ENCODE results near the gene JAZF1. TPM values are rescaled to one million over a fixed set of nuclear protein-coding genes. Genes with fewer than 3 reads are reported as not detected.

The JAZF1 gene
- total RNA-seq, 1 experiment from 2014 or later, result 0.90 TPM

DNA sequence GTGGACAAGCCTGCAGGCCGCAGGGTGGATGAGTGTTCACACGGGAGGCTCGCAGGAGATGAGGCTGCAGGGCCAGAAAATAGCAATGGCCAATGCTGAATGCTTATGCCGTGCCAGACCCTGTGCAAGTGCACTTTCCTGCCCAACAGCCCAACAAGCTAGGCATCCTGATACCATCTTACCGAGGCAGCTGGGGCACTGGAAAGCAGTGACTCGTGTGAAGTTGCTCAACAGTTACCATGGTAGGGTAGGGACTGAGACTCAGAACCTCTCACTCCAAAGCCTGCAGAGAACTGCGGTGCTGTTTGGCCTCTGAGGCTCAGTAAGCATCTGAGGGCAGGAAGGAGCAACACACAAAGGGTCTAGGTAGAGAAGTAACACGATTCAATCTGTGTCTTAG, 43.7 kb downstream of the JAZF1 start:
- no peaks in the 10 kb centered on the region for H4K20me1 ChIP-seq (ENCODE audit: insufficient read depth)
- no TSS peak for BruUV-seq (replicated peaks)
- CTCF ChIA-PET, result no interaction called here
- no peaks in the 10 kb centered on the region for H3K27me3 ChIP-seq (ENCODE audit: insufficient read depth, low read depth)
- H3K4me3 ChIP-seq, result no peak overlapping the region
- no peak for TF ChIP-seq EZH2 (IDR thresholded peaks at IDR 0.05; ENCODE audit: low read depth)
- POLR2A ChIA-PET (ENCODE audit: unreplicated experiment), result no interaction called here
- peaks cover 5% of the 10 kb centered on the region; the same call in 1 of the 2 replicates for H3K9me2 ChIP-seq (ENCODE audit: insufficient read depth)
- no peak overlapping the region for H2AFZ ChIP-seq
- no peak overlapping the region for H3K27ac ChIP-seq
- no peaks in the 10 kb centered on the region for H3K36me3 ChIP-seq (ENCODE audit: low read depth)
- intact Hi-C loops (cut with micrococcal nuclease; ENCODE audit: unreplicated experiment), result no loop called here
- no peaks in the 10 kb centered on the region for H3K9me3 ChIP-seq (ENCODE audit: insufficient read depth, low read depth)
- H3K79me2 ChIP-seq (ENCODE audit: low read depth), result no peaks in the 10 kb centered on the region
- H3K4me1 ChIP-seq (replicated peaks; ENCODE audit: insufficient read depth), result no peaks in the 10 kb centered on the region
- no peaks in the 10 kb centered on the region for H3F3A ChIP-seq (ENCODE audit: insufficient read depth, low read depth)
- no peak for DNase-seq
- H3K4me2 ChIP-seq, result no peak overlapping the region

DNA sequence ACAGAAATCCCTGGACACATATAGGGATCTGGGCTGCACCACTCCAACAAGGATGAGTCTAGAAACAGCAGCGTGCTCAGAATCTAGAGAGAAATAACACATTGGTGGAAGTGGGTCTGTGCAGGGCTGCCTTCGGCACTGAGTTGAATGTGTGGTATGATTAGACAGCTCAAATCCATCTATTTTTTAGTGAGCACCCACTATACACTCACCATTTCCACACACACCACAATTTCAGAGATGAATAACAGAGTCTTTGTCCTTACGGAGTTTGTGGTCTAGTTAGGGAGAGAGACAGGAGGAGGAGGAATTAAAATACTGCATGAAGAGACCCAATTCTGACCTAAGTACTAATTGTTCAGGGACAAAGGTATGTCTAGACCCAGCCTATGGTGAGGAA, 44.2 kb downstream of the JAZF1 start:
- no peaks in the 10 kb centered on the region for H3K27me3 ChIP-seq (ENCODE audit: insufficient read depth, low read depth)
- H3K36me3 ChIP-seq (ENCODE audit: low read depth), result no peaks in the 10 kb centered on the region
- H3F3A ChIP-seq (ENCODE audit: insufficient read depth, low read depth), result no peaks in the 10 kb centered on the region
- no peak for DNase-seq
- peaks cover 5% of the 10 kb centered on the region; the same call in 1 of the 2 replicates for H3K9me2 ChIP-seq (ENCODE audit: insufficient read depth)
- CTCF ChIA-PET, result no interaction called here
- BruUV-seq (replicated peaks), result no TSS peak
- H3K4me2 ChIP-seq, result no peak overlapping the region
- H2AFZ ChIP-seq, result no peak overlapping the region
- no peaks in the 10 kb centered on the region for H3K9me3 ChIP-seq (ENCODE audit: insufficient read depth, low read depth)
- POLR2A ChIA-PET (ENCODE audit: unreplicated experiment), result no interaction called here
- no peaks in the 10 kb centered on the region for H3K79me2 ChIP-seq (ENCODE audit: low read depth)
- H3K4me3 ChIP-seq, result no peak overlapping the region
- no peaks in the 10 kb centered on the region for H4K20me1 ChIP-seq (ENCODE audit: insufficient read depth)
- no peak overlapping the region for H3K27ac ChIP-seq
- TF ChIP-seq EZH2 (IDR thresholded peaks at IDR 0.05; ENCODE audit: low read depth), result no peak
- TF ChIP-seq, protein P1, sequence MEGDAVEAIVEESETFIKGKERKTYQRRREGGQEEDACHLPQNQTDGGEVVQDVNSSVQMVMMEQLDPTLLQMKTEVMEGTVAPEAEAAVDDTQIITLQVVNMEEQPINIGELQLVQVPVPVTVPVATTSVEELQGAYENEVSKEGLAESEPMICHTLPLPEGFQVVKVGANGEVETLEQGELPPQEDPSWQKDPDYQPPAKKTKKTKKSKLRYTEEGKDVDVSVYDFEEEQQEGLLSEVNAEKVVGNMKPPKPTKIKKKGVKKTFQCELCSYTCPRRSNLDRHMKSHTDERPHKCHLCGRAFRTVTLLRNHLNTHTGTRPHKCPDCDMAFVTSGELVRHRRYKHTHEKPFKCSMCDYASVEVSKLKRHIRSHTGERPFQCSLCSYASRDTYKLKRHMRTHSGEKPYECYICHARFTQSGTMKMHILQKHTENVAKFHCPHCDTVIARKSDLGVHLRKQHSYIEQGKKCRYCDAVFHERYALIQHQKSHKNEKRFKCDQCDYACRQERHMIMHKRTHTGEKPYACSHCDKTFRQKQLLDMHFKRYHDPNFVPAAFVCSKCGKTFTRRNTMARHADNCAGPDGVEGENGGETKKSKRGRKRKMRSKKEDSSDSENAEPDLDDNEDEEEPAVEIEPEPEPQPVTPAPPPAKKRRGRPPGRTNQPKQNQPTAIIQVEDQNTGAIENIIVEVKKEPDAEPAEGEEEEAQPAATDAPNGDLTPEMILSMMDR (conservative IDR thresholded peaks at IDR 0.05), result no peak
- no peaks in the 10 kb centered on the region for H3K4me1 ChIP-seq (replicated peaks; ENCODE audit: insufficient read depth)
- intact Hi-C loops (cut with micrococcal nuclease; ENCODE audit: unreplicated experiment), result no loop called here

DNA sequence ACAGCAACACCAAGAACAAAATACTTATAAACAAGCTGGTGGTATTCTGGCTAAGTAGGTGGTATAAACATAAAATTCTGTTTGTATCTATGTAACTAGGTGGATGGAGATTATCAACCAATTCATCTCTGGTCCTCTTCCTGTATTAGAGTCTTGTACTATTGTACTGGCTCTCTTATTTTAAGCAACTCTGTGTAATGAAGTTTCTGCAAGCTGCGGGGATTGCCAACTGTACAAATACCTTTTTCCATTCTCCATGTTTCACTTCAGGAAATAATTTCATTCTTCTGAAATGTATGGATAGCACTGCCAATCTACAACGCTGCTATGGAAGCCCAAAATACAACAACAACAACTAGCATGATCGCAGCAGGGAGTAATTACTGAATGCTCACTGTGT, 44.8 kb downstream of the JAZF1 start:
- Histone ChIP-seq H4K20me1 (ENCODE audit: insufficient read depth) (no peaks in the 10 kb centered on the region), H3K9me2 (ENCODE audit: insufficient read depth) (peaks cover 6% of the 10 kb centered on the region), H3F3A (ENCODE audit: insufficient read depth, low read depth) (no peaks in the 10 kb centered on the region), H3K4me1 (replicated peaks; ENCODE audit: insufficient read depth) (no peaks in the 10 kb centered on the region), H2AFZ (no peak overlapping the region), H3K79me2 (ENCODE audit: low read depth) (no peaks in the 10 kb centered on the region), H3K36me3 (ENCODE audit: low read depth) (no peaks in the 10 kb centered on the region), H3K9me3 (ENCODE audit: insufficient read depth, low read depth) (no peaks in the 10 kb centered on the region), H3K4me2 (no peak overlapping the region), H3K27me3 (ENCODE audit: insufficient read depth, low read depth) (no peaks in the 10 kb centered on the region), H3K27ac (no peak overlapping the region), H3K4me3 (no peak overlapping the region)
- no TSS peak for BruUV-seq (replicated peaks)
- TF ChIP-seq EZH2 (IDR thresholded peaks at IDR 0.05; ENCODE audit: low read depth), result no peak
- TF ChIP-seq, protein P1 (conservative IDR thresholded peaks at IDR 0.05), result no peak
- DNase-seq, result no peak
- intact Hi-C loops (cut with micrococcal nuclease; ENCODE audit: unreplicated experiment), result no loop called here
- POLR2A ChIA-PET (ENCODE audit: unreplicated experiment), result no interaction called here
- CTCF ChIA-PET, result no interaction called here

DNA sequence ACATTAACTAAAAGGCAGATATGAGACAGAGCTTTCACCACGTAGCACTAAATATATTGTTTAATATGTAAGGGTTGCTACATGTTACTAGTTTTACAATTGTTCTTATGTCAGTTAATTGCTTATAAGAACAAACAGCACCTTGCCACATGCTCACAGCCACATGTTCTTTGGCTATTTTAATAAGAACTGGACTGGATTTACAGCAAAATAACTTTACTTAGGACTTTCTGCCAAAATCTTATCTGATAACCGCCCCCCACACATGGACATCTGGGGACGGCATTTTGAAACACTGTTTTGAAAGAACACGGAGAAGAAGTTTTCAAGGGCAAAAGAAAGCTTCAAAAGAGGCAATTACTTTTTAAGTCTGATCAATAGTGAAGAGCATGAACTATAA, 45.3 kb downstream of the JAZF1 start:
- TF ChIP-seq, protein P1 (conservative IDR thresholded peaks at IDR 0.05), result no peak
- TF ChIP-seq EZH2 (IDR thresholded peaks at IDR 0.05; ENCODE audit: low read depth), result no peak
- Histone ChIP-seq H3K9me2 (ENCODE audit: insufficient read depth) (peaks cover 9% of the 10 kb centered on the region), H3K4me1 (replicated peaks; ENCODE audit: insufficient read depth) (no peaks in the 10 kb centered on the region), H3K4me3 (no peak overlapping the region), H3K79me2 (ENCODE audit: low read depth) (no peaks in the 10 kb centered on the region), H3K27me3 (ENCODE audit: insufficient read depth, low read depth) (no peaks in the 10 kb centered on the region), H4K20me1 (ENCODE audit: insufficient read depth) (no peaks in the 10 kb centered on the region), H3K36me3 (ENCODE audit: low read depth) (no peaks in the 10 kb centered on the region), H2AFZ (no peak overlapping the region), H3F3A (ENCODE audit: insufficient read depth, low read depth) (no peaks in the 10 kb centered on the region), H3K27ac (no peak overlapping the region), H3K4me2 (no peak overlapping the region), H3K9me3 (ENCODE audit: insufficient read depth, low read depth) (no peaks in the 10 kb centered on the region)
- intact Hi-C loops (cut with micrococcal nuclease; ENCODE audit: unreplicated experiment), result no loop called here
- no TSS peak for BruUV-seq (replicated peaks)
- no peak for DNase-seq
- POLR2A ChIA-PET (ENCODE audit: unreplicated experiment), result no interaction called here
- CTCF ChIA-PET, result no interaction called here

Data from PC-9 (cell line).